ENCODE results near the gene XPO4.

DNA sequence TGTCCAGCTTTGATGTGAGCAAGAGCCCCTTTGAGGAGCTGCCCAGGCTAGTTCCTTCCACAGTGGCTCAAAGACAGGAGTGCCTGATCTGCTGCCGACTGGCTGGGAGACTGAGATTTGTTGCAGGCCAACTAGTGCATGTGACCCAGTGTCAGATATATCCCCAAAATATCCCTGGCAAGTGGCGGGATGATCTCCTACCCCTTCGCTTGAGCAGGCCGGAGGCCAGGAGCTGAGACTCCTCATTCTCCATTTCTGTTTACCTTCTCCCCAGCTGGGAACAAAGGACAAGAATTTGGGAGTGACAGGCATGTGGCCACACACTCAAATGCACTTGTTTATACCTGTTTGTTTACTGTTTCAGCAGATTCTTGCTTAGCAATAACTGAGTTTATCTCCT is 37.1 kb upstream of the XPO4 start:
- TF ChIP-seq, protein P1, sequence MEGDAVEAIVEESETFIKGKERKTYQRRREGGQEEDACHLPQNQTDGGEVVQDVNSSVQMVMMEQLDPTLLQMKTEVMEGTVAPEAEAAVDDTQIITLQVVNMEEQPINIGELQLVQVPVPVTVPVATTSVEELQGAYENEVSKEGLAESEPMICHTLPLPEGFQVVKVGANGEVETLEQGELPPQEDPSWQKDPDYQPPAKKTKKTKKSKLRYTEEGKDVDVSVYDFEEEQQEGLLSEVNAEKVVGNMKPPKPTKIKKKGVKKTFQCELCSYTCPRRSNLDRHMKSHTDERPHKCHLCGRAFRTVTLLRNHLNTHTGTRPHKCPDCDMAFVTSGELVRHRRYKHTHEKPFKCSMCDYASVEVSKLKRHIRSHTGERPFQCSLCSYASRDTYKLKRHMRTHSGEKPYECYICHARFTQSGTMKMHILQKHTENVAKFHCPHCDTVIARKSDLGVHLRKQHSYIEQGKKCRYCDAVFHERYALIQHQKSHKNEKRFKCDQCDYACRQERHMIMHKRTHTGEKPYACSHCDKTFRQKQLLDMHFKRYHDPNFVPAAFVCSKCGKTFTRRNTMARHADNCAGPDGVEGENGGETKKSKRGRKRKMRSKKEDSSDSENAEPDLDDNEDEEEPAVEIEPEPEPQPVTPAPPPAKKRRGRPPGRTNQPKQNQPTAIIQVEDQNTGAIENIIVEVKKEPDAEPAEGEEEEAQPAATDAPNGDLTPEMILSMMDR (conservative IDR thresholded peaks at IDR 0.05 in 1 of 2, IDR thresholded peaks at IDR 0.05 in 1 of 2; ENCODE audit: low read depth in 1 of 2, low read length in 2 of 2): no peak
- TF ChIP-seq EZH2 (IDR thresholded peaks at IDR 0.05; ENCODE audit: low read length, missing control alignments): no peak
